HFF-Myc (cell line): ENCODE data around the gene SLC35F6.

Experiments
- DNase-seq: peaks from one replicate; pipeline ENCODE4 v3.0.0-alpha.2; 2011; ENCODE audit warnings: low read depth; ENCODE audit errors: extremely low read depth
- H3K4me3 ChIP-seq: replicated peaks from 2 replicates; pipeline ENCODE4 v1.5.1; 2011; ENCODE audit warnings: low read depth, mild to moderate bottlenecking, control low read depth, low read length
- TF ChIP-seq, protein P1 (sequence below): IDR thresholded peaks from 2 replicates; pipeline ENCODE4 v1.5.1; 2012; ENCODE audit warnings: mild to moderate bottlenecking, low read depth, low read length, control low read depth; ENCODE audit errors: missing control alignments

SLC35F6 gene

DNA sequence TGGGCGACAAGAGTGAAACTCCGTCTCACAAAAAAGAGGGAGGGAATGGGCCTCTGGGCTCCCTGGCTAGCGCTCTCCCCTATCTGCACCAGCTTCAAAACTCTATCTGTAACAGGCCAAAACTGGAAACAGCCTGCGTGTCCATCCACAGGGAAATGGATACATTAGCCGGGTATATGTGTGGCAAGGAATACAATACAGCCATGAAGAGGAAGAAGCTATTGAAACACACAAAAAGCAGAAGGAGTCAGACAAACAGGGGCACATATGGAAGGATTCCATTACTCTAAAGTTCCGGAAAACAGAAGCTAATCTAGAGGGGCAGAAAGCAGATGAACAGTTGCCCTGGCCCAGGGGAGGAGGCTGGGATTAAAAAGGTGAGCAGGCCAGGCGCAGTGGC is 24.6 kb upstream of the SLC35F6 start:
- no peak for DNase-seq
- TF ChIP-seq, protein P1, sequence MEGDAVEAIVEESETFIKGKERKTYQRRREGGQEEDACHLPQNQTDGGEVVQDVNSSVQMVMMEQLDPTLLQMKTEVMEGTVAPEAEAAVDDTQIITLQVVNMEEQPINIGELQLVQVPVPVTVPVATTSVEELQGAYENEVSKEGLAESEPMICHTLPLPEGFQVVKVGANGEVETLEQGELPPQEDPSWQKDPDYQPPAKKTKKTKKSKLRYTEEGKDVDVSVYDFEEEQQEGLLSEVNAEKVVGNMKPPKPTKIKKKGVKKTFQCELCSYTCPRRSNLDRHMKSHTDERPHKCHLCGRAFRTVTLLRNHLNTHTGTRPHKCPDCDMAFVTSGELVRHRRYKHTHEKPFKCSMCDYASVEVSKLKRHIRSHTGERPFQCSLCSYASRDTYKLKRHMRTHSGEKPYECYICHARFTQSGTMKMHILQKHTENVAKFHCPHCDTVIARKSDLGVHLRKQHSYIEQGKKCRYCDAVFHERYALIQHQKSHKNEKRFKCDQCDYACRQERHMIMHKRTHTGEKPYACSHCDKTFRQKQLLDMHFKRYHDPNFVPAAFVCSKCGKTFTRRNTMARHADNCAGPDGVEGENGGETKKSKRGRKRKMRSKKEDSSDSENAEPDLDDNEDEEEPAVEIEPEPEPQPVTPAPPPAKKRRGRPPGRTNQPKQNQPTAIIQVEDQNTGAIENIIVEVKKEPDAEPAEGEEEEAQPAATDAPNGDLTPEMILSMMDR: no peak
- H3K4me3 ChIP-seq: no peak overlapping the region

DNA sequence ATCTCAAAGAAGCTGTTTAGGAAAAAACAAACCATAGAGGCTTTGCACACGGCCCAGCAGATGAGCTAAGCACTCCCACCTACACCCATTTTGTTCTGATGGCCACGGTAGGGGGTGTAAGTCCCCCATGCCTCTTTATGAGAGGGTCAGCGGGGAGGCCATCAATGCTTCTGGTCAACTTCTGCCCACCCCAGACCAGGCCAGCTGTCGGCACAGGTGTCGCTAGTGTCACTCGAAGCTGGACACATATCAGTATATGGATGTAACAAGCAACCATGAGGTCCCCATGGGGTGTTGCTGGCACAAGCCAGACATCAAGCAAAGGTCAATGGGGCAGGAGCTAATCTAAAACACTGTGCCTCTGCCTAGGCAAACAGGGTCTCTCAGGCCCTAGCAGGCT is 23.7 kb upstream of the SLC35F6 start:
- TF ChIP-seq, protein P1: no peak
- no peak for DNase-seq

DNA sequence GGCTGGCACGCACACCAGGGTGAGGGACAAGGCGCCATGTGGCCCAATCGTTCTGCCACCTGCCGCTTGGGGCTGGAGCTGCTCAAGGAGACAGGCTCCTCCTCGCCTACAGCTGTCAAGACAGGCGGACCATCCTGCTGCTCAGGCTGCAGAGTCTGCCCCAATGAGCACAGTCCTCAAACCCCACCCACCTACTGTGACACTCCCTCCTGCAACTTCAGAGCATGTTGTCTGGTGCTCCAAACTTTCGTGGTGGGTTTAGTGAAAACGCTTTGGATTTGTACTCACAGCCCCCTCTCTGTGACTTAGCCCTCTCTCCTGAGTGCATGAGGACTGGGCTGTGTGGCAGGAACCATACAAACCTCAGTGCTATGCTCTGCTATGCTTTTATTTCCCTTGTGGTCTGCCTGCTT is 23.2 kb upstream of the SLC35F6 start:
- no peak overlapping the region for H3K4me3 ChIP-seq
- TF ChIP-seq, protein P1: no peak
- no peak for DNase-seq

More for the DNA sequence above, 23.7 kb upstream of the SLC35F6 start:
- H3K4me3 ChIP-seq: no peak overlapping the region

DNA sequence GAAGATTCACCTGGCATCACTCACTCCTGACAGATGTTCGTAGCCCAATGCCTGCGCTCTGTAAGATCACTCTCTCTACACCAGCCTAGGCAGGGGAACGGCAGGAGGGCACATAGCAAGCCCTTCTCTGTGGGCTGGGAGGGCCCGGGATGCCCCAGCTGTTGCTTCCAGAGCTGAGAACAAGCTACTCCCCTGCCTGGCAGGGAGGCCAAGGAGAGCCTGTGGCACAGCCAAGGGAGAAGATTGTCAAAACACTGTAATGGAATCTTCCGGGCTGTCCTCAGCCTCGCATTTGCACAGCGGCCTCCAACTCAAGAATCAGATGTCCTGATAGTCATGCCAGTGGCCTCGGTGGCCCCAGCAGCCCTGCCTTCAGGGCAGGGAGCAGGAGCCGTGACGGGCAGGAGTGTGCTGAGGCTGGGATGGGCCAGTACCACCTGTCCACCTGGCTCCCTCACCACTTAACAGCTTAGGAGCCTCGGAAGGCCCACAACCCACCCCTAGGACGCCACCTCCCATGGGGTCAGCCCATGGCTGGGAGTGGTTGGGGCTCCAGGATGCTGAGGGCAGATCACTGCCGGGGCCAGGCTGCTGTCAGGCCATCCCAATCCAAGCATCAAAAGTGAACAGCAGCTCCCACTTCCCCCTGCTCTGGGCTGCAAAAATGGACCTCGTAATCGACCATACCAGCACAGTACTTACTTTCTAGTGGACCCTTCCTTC is 21.9 kb upstream of the SLC35F6 start:
- TF ChIP-seq, protein P1: no peak
- H3K4me3 ChIP-seq: no peak overlapping the region
- DNase-seq: no peak

DNA sequence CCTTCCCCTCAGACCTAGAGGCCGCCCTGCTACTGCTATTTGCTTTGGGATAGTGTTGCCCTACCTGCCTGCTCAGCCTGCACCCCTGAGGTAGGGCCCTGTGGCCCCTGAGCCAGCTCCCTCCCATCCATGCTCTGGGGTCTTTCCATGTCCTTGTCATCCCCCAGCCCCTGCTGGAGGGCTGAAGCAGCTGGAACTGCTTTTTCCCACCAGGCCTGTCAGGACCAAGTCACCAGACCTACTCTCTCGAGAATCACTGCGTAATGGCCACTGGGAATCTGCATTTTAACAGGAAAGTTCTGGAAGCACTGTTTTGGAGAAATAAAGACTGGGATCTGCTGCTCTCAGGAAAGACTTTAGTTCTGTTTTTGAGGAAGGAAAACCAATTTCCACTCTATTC is 20.2 kb upstream of the SLC35F6 start:
- DNase-seq: no peak
- TF ChIP-seq, protein P1: no peak
- no peak overlapping the region for H3K4me3 ChIP-seq

DNA sequence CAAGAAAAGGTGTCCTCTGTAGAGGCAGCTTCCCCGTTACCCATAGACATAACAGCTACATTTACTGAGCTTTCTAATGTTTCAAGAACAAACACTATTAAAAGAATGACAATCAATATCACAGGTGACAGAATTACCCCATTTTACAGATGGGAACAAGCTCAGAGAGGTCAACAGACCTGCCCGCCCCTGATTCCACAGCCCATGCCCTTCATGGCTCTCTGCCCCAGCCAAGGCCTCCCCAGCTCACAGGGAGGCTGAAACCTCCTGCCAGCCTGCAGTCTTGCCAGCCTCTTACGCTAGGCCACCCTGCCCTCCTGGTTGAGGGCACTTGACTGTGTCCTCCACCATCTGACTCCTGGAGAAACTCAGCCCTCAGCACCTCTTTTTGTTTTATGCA is 19.1 kb upstream of the SLC35F6 start:
- no peak for DNase-seq
- TF ChIP-seq, protein P1: no peak
- H3K4me3 ChIP-seq: no peak overlapping the region
